Choroid plexus epithelial cell (primary cell): ENCODE measurements around the gene LYAR.

Source experiments
- DNase-seq: peaks from one replicate; pipeline ENCODE4 v3.0.0-alpha.2; 2010; ENCODE audit warnings: low read depth
- H3K4me3 ChIP-seq: 2 replicates; pipeline ENCODE4 v1.5.1; 2011; ENCODE audit warnings: low read depth, mild to moderate bottlenecking, control low read depth, low read length, moderate library complexity
- CTCF ChIP-seq: conservative IDR thresholded peaks from 2 replicates; pipeline ENCODE4 v1.5.1; 2011; ENCODE audit warnings: low read depth, mild to moderate bottlenecking, control low read depth, inconsistent platforms, low read length, moderate library complexity

The LYAR gene

DNA sequence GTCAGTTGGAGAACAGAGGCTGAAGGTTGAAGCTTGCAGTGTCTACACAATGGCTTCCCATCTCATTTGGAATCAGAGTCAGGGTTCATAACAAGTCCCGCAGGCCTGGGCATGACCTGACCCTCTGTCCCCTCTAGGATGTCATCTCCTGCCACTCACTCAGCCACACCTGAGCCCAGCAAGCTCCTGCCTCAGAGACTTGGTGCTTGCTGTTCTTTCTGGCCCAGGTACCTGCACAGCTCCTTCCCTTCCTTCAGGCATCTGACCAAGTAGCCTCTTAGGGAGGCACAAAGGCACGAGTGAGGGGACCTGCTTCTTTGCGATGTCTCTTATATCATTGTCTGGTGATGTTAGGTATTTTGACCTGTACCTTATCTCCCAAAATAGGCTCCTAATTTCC is 9.1 kb upstream of the LYAR start:
- no peak for DNase-seq
- no peak for TF ChIP-seq CTCF

GRCh38 chr4:4296283-4296846 is 6.4 kb upstream of the LYAR start:
- no peak for TF ChIP-seq CTCF
- H3K4me3 ChIP-seq, result no peak overlapping the region
- no peak for DNase-seq

More for the DNA sequence above, 9.1 kb upstream of the LYAR start:
- H3K4me3 ChIP-seq, result no peak overlapping the region

DNA sequence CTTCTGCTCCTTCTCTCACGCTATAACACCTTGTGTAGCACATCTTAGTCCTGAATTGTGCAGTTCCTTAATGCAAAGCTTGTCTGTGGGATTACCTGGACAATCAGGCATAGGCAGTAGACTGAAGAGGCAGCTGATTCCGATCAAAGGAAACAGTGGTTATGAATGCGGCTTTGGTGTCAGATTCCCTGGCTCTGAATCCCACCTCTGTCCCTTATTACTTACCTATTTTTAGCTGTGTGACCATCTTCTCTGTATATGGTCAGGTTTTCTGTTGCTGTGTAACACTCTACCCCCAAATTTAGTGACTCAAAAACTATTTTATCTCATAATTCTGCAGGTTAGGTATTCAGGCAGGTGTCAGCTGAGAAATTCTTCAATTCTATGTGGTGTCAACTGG is 3.3 kb upstream of the LYAR start:
- no peak for TF ChIP-seq CTCF
- no peak for DNase-seq
- no peak overlapping the region for H3K4me3 ChIP-seq

DNA sequence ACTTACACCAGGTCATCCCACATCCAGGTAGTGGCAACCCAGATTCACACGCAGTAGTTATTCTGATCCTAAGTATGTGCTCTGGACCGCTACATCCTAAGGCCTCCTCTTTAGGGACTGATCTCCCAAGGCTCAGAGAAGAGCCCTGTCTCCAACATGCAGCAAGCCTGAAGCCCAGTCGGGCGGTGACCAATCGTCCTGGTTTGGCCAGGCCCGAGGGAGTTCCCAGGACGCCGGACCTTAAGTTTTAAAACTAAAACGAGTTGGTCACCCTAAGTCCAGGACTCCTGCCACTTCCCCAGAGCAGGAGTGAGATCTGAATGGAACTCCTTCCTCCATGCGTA is 385 bp downstream of the LYAR start:
- TF ChIP-seq CTCF, result no peak
- H3K4me3 ChIP-seq, result peak overlapping the region; percentile 98
- DNase-seq, result peak; percentile 34

- peak overlapping the region; percentile 98 for H3K4me3 ChIP-seq
- no peak for TF ChIP-seq CTCF
- no peak for DNase-seq
Observed at GRCh38 chr4:4289055-4289454, 899 bp downstream of the LYAR start.

DNA sequence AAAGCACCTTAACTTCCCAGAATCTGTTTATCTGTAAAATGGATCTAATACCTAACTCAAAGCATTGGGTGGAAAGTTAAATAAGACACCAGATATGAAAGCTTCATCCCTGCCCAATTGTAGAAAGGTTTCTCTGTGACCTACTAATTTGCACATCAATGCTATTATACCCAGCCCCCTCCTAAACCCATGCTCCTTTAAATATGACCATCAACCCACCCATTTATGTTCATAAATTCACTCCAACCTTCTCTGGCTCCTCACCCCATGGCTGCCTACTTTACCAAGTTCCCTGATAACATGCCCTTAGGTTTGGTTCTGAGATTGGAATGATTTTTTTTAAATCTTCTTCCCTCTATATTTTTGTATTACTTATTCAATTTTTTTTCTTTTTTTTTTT is 1.9 kb downstream of the LYAR start:
- no peak overlapping the region for H3K4me3 ChIP-seq
- no peak for DNase-seq
- no peak for TF ChIP-seq CTCF

- no peak for TF ChIP-seq CTCF
- peak; percentile 49 for DNase-seq
Observed at GRCh38 chr4:4284827-4285618, 4.9 kb downstream of the LYAR start.

More at GRCh38 chr4:4284827-4285618, 4.9 kb downstream of the LYAR start:
- no peak overlapping the region for H3K4me3 ChIP-seq
